HFFc6 (cell line): Measurements from ENCODE around the gene UBQLN4. TPM values are rescaled to one million over a fixed set of nuclear protein-coding genes. Genes with fewer than 3 reads are reported as not detected.
A peak's percentile ranks its signal among the peaks of the same experiment; 100 is the strongest.

Experiments
- DNase-seq: peaks from one replicate; pipeline ENCODE4 v3.0.0-alpha.2; 2018
- H3K27ac Mint-ChIP-seq: 2 replicates; pipeline ENCODE4 v1.8.0; 2020; ENCODE audit warnings: mild to moderate bottlenecking, mixed read lengths
- H3K27me3 Mint-ChIP-seq: 2 replicates; pipeline ENCODE4 v1.8.0; 2021; ENCODE audit warnings: mild to moderate bottlenecking, moderate library complexity, mixed read lengths; ENCODE audit not compliant: insufficient read depth
- H3K36me3 Mint-ChIP-seq: 2 replicates; pipeline ENCODE4 v1.8.0; 2021; ENCODE audit warnings: low read depth, mixed read lengths
- H3K4me1 Mint-ChIP-seq: 2 replicates; pipeline ENCODE4 v1.8.0; 2020; ENCODE audit warnings: low read depth, mixed read lengths
- H3K4me3 Mint-ChIP-seq: 2 replicates; pipeline ENCODE4 v1.8.0; 2020; ENCODE audit warnings: mild to moderate bottlenecking, moderate library complexity, mixed read lengths
- H3K9me3 Mint-ChIP-seq: 2 replicates; pipeline ENCODE4 v1.8.0; 2020; ENCODE audit warnings: mild to moderate bottlenecking, mixed read lengths
- total RNA-seq, 6 experiments: library from RNA; stranded (reverse); fragmentation: NEBNext Ultra II Directional; extraction: Animal tissue kit (Norgen Biotek cat#: 25700); gene quantifications; 2 replicates in 1 of 6; 3 replicates in 5 of 6; pipeline ENCODE4 v1.2.3, GENCODE V29; 2021
- TF ChIP-seq, protein P1 (sequence below): fragments of 200-600 bp; sonication (generic); IDR thresholded peaks from 2 replicates; pipeline ENCODE4 v1.5.0; 2021; ENCODE audit warnings: antibody characterized with exemption, mild to moderate bottlenecking

The UBQLN4 gene
- total RNA-seq, 6 experiments from 2014 or later = 31.6 to 36.0 (median 32.9) TPM

DNA sequence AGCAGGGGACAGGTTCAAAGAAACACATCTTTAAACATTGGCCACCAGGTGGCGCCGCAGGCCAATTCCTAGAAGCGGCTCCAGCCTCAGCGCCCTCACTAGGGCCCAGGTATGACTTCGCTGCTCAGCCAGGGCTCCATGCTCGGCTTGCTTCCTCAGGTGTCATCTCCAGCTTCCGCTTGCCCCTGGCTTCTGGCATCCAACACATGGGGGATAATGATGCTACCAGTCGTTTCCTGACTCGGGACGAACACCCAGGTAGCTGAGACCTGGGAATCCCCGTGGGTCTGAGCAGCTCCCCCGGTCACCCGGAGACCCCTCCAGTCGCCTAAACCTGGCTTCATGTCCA, 37.2 kb upstream of the UBQLN4 start:
- Mint-ChIP-seq H3K4me1 (peaks cover 20% of the 10 kb centered on the region), H3K27me3 (peaks cover 3% of the 10 kb centered on the region; the same call in 1 of the 2 replicates), H3K36me3 (no peaks in the 10 kb centered on the region), H3K9me3 (no peaks in the 10 kb centered on the region), H3K4me3 (no peak overlapping the region), H3K27ac (no peak overlapping the region)
- DNase-seq = peak; percentile 57
- TF ChIP-seq, protein P1, sequence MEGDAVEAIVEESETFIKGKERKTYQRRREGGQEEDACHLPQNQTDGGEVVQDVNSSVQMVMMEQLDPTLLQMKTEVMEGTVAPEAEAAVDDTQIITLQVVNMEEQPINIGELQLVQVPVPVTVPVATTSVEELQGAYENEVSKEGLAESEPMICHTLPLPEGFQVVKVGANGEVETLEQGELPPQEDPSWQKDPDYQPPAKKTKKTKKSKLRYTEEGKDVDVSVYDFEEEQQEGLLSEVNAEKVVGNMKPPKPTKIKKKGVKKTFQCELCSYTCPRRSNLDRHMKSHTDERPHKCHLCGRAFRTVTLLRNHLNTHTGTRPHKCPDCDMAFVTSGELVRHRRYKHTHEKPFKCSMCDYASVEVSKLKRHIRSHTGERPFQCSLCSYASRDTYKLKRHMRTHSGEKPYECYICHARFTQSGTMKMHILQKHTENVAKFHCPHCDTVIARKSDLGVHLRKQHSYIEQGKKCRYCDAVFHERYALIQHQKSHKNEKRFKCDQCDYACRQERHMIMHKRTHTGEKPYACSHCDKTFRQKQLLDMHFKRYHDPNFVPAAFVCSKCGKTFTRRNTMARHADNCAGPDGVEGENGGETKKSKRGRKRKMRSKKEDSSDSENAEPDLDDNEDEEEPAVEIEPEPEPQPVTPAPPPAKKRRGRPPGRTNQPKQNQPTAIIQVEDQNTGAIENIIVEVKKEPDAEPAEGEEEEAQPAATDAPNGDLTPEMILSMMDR = peak; percentile 97

GRCh38 chr1:156090138-156090839, 36.7 kb upstream of the UBQLN4 start:
- DNase-seq = no peak
- TF ChIP-seq, protein P1 = no peak
- Mint-ChIP-seq H3K27ac (no peak overlapping the region), H3K4me1 (peaks cover 17% of the 10 kb centered on the region), H3K9me3 (no peaks in the 10 kb centered on the region), H3K27me3 (peaks cover 3% of the 10 kb centered on the region; the same call in 1 of the 2 replicates), H3K4me3 (no peak overlapping the region), H3K36me3 (no peaks in the 10 kb centered on the region)

- TF ChIP-seq, protein P1 = no peak
- no peak overlapping the region for H3K27ac Mint-ChIP-seq
- H3K36me3 Mint-ChIP-seq = no peaks in the 10 kb centered on the region
- no peak overlapping the region for H3K4me3 Mint-ChIP-seq
- H3K4me1 Mint-ChIP-seq = peaks cover 17% of the 10 kb centered on the region
- H3K27me3 Mint-ChIP-seq = no peaks in the 10 kb centered on the region
- DNase-seq = no peak
- no peaks in the 10 kb centered on the region for H3K9me3 Mint-ChIP-seq
Measured at GRCh38 chr1:156089704-156090103, 36.1 kb upstream of the UBQLN4 start.

GRCh38 chr1:156086256-156086662, 32.7 kb upstream of the UBQLN4 start:
- H3K27me3 Mint-ChIP-seq = peaks cover 2% of the 10 kb centered on the region; the same call in 1 of the 2 replicates
- H3K9me3 Mint-ChIP-seq = no peaks in the 10 kb centered on the region
- TF ChIP-seq, protein P1 = no peak
- peaks cover 33% of the 10 kb centered on the region for H3K4me1 Mint-ChIP-seq
- H3K4me3 Mint-ChIP-seq = no peak overlapping the region
- no peaks in the 10 kb centered on the region for H3K36me3 Mint-ChIP-seq
- no peak for DNase-seq
- no peak overlapping the region for H3K27ac Mint-ChIP-seq

GRCh38 chr1:156083800-156084790, 30.5 kb upstream of the UBQLN4 start:
- Mint-ChIP-seq H3K9me3 (no peaks in the 10 kb centered on the region), H3K27me3 (peaks cover 2% of the 10 kb centered on the region; the same call in 1 of the 2 replicates), H3K27ac (no peak overlapping the region), H3K4me1 (peaks cover 38% of the 10 kb centered on the region), H3K36me3 (no peaks in the 10 kb centered on the region), H3K4me3 (peak overlapping the region; percentile 93)
- TF ChIP-seq, protein P1 = no peak
- no peak for DNase-seq
